Measurements from ENCODE around the gene HDAC9.

The HDAC9 gene

GRCh38 chr7:18530224-18531179, 35.0 kb downstream of the HDAC9 start:
- no peak overlapping the region for H3K9ac ChIP-seq (ENCODE audit: low read depth, low read length)
- no peaks in the 10 kb centered on the region for H3K4me1 ChIP-seq (ENCODE audit: control insufficient read depth, insufficient read depth, low read length)
- H3K36me3 ChIP-seq (ENCODE audit: control insufficient read depth, insufficient read depth, low read length), result no peaks in the 10 kb centered on the region
- no peaks in the 10 kb centered on the region for H3K27me3 ChIP-seq (ENCODE audit: control insufficient read depth, insufficient read depth, low read length)
- H3K4me3 ChIP-seq (ENCODE audit: low read depth, low read length), result no peak overlapping the region
- no peaks in the 10 kb centered on the region for H3K9me3 ChIP-seq (ENCODE audit: control insufficient read depth, insufficient read depth, low read length)

DNA sequence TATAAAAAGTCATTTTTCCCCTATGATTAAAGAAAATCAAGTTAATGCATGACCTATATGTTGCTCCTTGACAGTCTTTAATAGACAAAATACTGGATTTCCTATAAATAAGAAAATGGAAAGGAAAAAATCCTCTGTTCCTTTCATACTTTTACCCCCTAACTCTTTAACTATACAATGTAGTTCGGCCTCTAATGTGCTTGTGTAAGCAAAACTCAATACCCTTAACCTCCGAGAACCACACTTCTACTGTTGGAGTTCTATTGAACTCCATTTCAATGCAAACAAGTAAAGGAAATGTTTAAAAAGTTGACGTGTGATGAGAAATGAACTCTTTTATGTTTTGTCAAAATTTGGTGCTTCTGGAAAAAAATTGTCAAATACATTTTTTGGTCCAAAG, 36.0 kb downstream of the HDAC9 start:
- H3K4me1 ChIP-seq (ENCODE audit: control insufficient read depth, insufficient read depth, low read length), result peaks cover 5% of the 10 kb centered on the region
- no peak overlapping the region for H3K4me3 ChIP-seq (ENCODE audit: low read depth, low read length)
- no peaks in the 10 kb centered on the region for H3K27me3 ChIP-seq (ENCODE audit: control insufficient read depth, insufficient read depth, low read length)

DNA sequence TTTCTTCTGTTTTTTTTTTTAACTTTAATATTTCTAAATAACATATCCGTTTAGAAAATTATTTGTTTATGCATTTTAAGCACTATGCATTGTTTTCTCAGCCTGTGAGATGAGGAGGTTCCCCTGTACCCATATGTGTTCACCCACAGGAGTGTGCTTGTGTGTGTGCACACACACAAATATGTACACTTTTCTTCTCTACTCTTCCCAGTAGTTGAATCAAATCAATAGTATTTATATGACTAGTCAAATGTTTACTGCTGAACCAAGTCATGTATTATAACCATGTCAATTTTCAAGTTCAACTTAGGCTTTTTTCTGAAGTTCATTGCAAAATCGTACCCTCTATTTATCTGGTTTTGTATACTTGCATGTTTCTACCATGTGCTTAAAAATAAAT, 37.3 kb downstream of the HDAC9 start:
- Histone ChIP-seq H3K9me3 (ENCODE audit: control insufficient read depth, insufficient read depth, low read length) (no peaks in the 10 kb centered on the region), H3K4me3 (ENCODE audit: low read depth, low read length) (no peak overlapping the region), H3K4me1 (ENCODE audit: control insufficient read depth, insufficient read depth, low read length) (peaks cover 5% of the 10 kb centered on the region), H3K27me3 (ENCODE audit: control insufficient read depth, insufficient read depth, low read length) (no peaks in the 10 kb centered on the region), H3K36me3 (ENCODE audit: control insufficient read depth, insufficient read depth, low read length) (no peaks in the 10 kb centered on the region), H3K9ac (ENCODE audit: low read depth, low read length) (no peak overlapping the region)

More for the DNA sequence above, 36.0 kb downstream of the HDAC9 start:
- Histone ChIP-seq H3K36me3 (ENCODE audit: control insufficient read depth, insufficient read depth, low read length) (no peaks in the 10 kb centered on the region), H3K9ac (ENCODE audit: low read depth, low read length) (no peak overlapping the region), H3K9me3 (ENCODE audit: control insufficient read depth, insufficient read depth, low read length) (no peaks in the 10 kb centered on the region)

GRCh38 chr7:18534481-18534880, 38.9 kb downstream of the HDAC9 start:
- no peak overlapping the region for H3K9ac ChIP-seq (ENCODE audit: low read depth, low read length)
- H3K4me3 ChIP-seq (ENCODE audit: low read depth, low read length), result no peak overlapping the region
- H3K27me3 ChIP-seq (ENCODE audit: control insufficient read depth, insufficient read depth, low read length), result no peaks in the 10 kb centered on the region
- no peaks in the 10 kb centered on the region for H3K9me3 ChIP-seq (ENCODE audit: control insufficient read depth, insufficient read depth, low read length)
- peaks cover 5% of the 10 kb centered on the region for H3K4me1 ChIP-seq (ENCODE audit: control insufficient read depth, insufficient read depth, low read length)
- H3K36me3 ChIP-seq (ENCODE audit: control insufficient read depth, insufficient read depth, low read length), result no peaks in the 10 kb centered on the region

DNA sequence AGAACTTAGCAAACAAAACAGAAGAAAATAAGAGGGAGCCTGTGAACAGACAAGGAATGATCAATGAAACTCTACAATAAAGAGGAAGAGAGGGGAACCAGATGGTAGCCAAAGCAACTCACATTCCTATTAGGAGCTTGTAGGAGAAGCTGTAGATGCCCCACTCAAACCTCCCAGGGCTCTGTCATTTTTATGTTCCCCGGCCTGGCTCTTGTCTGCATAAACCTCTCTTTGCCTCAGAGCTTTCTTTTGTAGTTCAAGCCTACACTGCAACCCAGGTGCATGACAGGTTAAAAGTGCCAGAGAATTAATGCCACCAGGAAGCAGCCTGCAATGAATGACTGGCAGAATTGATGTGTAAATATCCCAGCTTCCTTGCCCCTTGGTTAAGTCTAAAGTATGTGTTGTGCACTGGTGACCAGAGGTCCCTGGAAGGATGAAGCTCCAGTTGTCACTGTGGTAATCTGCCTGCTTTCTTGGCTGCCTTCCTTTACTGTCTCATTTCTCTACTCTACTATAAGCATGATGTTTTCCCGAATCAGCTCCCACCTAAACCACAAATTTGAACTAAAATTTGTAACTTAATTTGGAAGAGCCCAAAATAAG, 40.4 kb downstream of the HDAC9 start:
- H3K4me1 ChIP-seq (ENCODE audit: control insufficient read depth, insufficient read depth, low read length), result peaks cover 5% of the 10 kb centered on the region
- no peak overlapping the region for H3K4me3 ChIP-seq (ENCODE audit: low read depth, low read length)
- no peaks in the 10 kb centered on the region for H3K9me3 ChIP-seq (ENCODE audit: control insufficient read depth, insufficient read depth, low read length)
- no peak overlapping the region for H3K9ac ChIP-seq (ENCODE audit: low read depth, low read length)
- H3K36me3 ChIP-seq (ENCODE audit: control insufficient read depth, insufficient read depth, low read length), result no peaks in the 10 kb centered on the region
- no peaks in the 10 kb centered on the region for H3K27me3 ChIP-seq (ENCODE audit: control insufficient read depth, insufficient read depth, low read length)

DNA sequence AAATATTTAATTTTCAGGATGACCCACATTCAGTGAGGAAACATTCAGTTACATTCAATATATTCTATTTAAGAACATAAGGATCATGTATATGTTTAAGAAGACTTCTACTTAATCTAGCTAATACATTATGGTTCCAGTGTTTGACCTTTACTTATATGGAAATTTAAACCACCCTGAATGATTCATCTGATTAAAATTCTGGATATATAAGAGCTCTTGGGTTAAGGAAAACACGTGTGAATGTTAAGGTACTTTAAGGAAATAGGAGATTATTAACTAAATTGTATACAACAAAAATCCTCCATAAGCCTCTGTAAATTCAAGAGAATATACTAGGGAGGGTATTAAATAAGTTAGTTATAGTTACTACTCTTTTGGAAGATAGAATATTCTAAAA, 40.9 kb downstream of the HDAC9 start:
- no peaks in the 10 kb centered on the region for H3K27me3 ChIP-seq (ENCODE audit: control insufficient read depth, insufficient read depth, low read length)
- H3K9ac ChIP-seq (ENCODE audit: low read depth, low read length), result no peak overlapping the region
- peaks cover 5% of the 10 kb centered on the region for H3K4me1 ChIP-seq (ENCODE audit: control insufficient read depth, insufficient read depth, low read length)
- H3K9me3 ChIP-seq (ENCODE audit: control insufficient read depth, insufficient read depth, low read length), result no peaks in the 10 kb centered on the region
- H3K4me3 ChIP-seq (ENCODE audit: low read depth, low read length), result no peak overlapping the region
- H3K36me3 ChIP-seq (ENCODE audit: control insufficient read depth, insufficient read depth, low read length), result no peaks in the 10 kb centered on the region

GRCh38 chr7:18538554-18539250, 43.2 kb downstream of the HDAC9 start:
- H3K9me3 ChIP-seq (ENCODE audit: control insufficient read depth, insufficient read depth, low read length), result no peaks in the 10 kb centered on the region
- H3K4me3 ChIP-seq (ENCODE audit: low read depth, low read length), result no peak overlapping the region
- no peaks in the 10 kb centered on the region for H3K36me3 ChIP-seq (ENCODE audit: control insufficient read depth, insufficient read depth, low read length)
- H3K9ac ChIP-seq (ENCODE audit: low read depth, low read length), result no peak overlapping the region
- H3K27me3 ChIP-seq (ENCODE audit: control insufficient read depth, insufficient read depth, low read length), result no peaks in the 10 kb centered on the region
- H3K4me1 ChIP-seq (ENCODE audit: control insufficient read depth, insufficient read depth, low read length), result peaks cover 5% of the 10 kb centered on the region

GRCh38 chr7:18540396-18540795, 44.8 kb downstream of the HDAC9 start:
- Histone ChIP-seq H3K27me3 (ENCODE audit: control insufficient read depth, insufficient read depth, low read length) (no peaks in the 10 kb centered on the region), H3K9ac (ENCODE audit: low read depth, low read length) (no peak overlapping the region), H3K36me3 (ENCODE audit: control insufficient read depth, insufficient read depth, low read length) (no peaks in the 10 kb centered on the region), H3K4me1 (ENCODE audit: control insufficient read depth, insufficient read depth, low read length) (peaks cover 5% of the 10 kb centered on the region), H3K9me3 (ENCODE audit: control insufficient read depth, insufficient read depth, low read length) (no peaks in the 10 kb centered on the region), H3K4me3 (ENCODE audit: low read depth, low read length) (no peak overlapping the region)

GRCh38 chr7:18541181-18541870, 45.8 kb downstream of the HDAC9 start:
- no peak overlapping the region for H3K9ac ChIP-seq (ENCODE audit: low read depth, low read length)
- H3K36me3 ChIP-seq (ENCODE audit: control insufficient read depth, insufficient read depth, low read length), result no peaks in the 10 kb centered on the region
- H3K9me3 ChIP-seq (ENCODE audit: control insufficient read depth, insufficient read depth, low read length), result no peaks in the 10 kb centered on the region
- H3K4me1 ChIP-seq (ENCODE audit: control insufficient read depth, insufficient read depth, low read length), result no peaks in the 10 kb centered on the region
- H3K27me3 ChIP-seq (ENCODE audit: control insufficient read depth, insufficient read depth, low read length), result no peaks in the 10 kb centered on the region
- H3K4me3 ChIP-seq (ENCODE audit: low read depth, low read length), result no peak overlapping the region

- H3K9ac ChIP-seq (ENCODE audit: low read depth, low read length), result no peak overlapping the region
- H3K9me3 ChIP-seq (ENCODE audit: control insufficient read depth, insufficient read depth, low read length), result no peaks in the 10 kb centered on the region
- H3K4me1 ChIP-seq (ENCODE audit: control insufficient read depth, insufficient read depth, low read length), result no peaks in the 10 kb centered on the region
- no peak overlapping the region for H3K4me3 ChIP-seq (ENCODE audit: low read depth, low read length)
- no peaks in the 10 kb centered on the region for H3K27me3 ChIP-seq (ENCODE audit: control insufficient read depth, insufficient read depth, low read length)
- no peaks in the 10 kb centered on the region for H3K36me3 ChIP-seq (ENCODE audit: control insufficient read depth, insufficient read depth, low read length)
These were observed 46.3 kb downstream of the HDAC9 start for GRCh38 chr7:18541871-18542212.

- no peaks in the 10 kb centered on the region for H3K9me3 ChIP-seq (ENCODE audit: control insufficient read depth, insufficient read depth, low read length)
- no peak overlapping the region for H3K9ac ChIP-seq (ENCODE audit: low read depth, low read length)
- peaks cover 3% of the 10 kb centered on the region for H3K4me1 ChIP-seq (ENCODE audit: control insufficient read depth, insufficient read depth, low read length)
- no peaks in the 10 kb centered on the region for H3K36me3 ChIP-seq (ENCODE audit: control insufficient read depth, insufficient read depth, low read length)
- no peak overlapping the region for H3K4me3 ChIP-seq (ENCODE audit: low read depth, low read length)
- H3K27me3 ChIP-seq (ENCODE audit: control insufficient read depth, insufficient read depth, low read length), result no peaks in the 10 kb centered on the region
These were observed 51.0 kb downstream of the HDAC9 start for GRCh38 chr7:18546576-18546975.
